H1 (cell line): ENCODE results near the gene DCAF15. TPM values are rescaled to one million over a fixed set of nuclear protein-coding genes. Genes with fewer than 3 reads are reported as not detected.
A peak's percentile ranks its signal among the peaks of the same experiment; 100 is the strongest.

ENCODE experiments used
- CTCF ChIA-PET: fragments of 300-600 bp; sonication (Branson Sonifier 250); formaldehyde crosslinking; loops from one replicate; lab custom pipeline; 2021; ENCODE audit not compliant: partially characterized antibody; lab: Charles Lee
- POLR2A ChIA-PET: fragments of 300-600 bp; sonication (Branson Sonifier 250); formaldehyde crosslinking; loops from one replicate; lab custom pipeline; 2021; ENCODE audit warnings: inconsistent platforms; ENCODE audit not compliant: partially characterized antibody; lab: Charles Lee
- DNase-seq, 2 experiments: peaks; one replicate each; pipeline versions ENCODE4 v3.0.0 to v3.0.0-alpha.2; 2010 to 2022; ENCODE audit warnings: low spot score in 2 of 2, low read depth in 1 of 2, mixed read lengths in 1 of 2
- FAIRE-seq: peaks from 2 replicates; lab custom pipeline; 2011; peaks lifted over from hg19 to GRCh38; lab: Jason Lieb, UNC
- H2AFZ ChIP-seq: 2 replicates; pipeline ENCODE4 v1.8.1; 2012; ENCODE audit warnings: low read length, inconsistent platforms
- H2AK5ac ChIP-seq: 2 replicates; pipeline ENCODE4 v1.6.1; 2013; ENCODE audit warnings: low read depth, low read length
- H2BK120ac ChIP-seq: replicated peaks from 2 replicates; pipeline ENCODE3; 2013; ENCODE audit warnings: low read depth, low read length, inconsistent platforms
- H2BK12ac ChIP-seq: 2 replicates; pipeline ENCODE4 v1.6.1; 2013; ENCODE audit warnings: low read depth, low read length
- H2BK15ac ChIP-seq: 2 replicates; pipeline ENCODE4 v1.6.1; 2013; ENCODE audit warnings: low read length
- H2BK20ac ChIP-seq: 2 replicates; pipeline ENCODE4 v1.6.1; 2013; ENCODE audit warnings: low read length
- H2BK5ac ChIP-seq: 2 replicates; pipeline ENCODE4 v1.6.1; 2013; ENCODE audit warnings: low read depth, low read length
- H3K14ac ChIP-seq: 2 replicates; pipeline ENCODE4 v1.6.1; 2013; ENCODE audit warnings: inconsistent platforms; ENCODE audit not compliant: insufficient read length
- H3K18ac ChIP-seq: 2 replicates; pipeline ENCODE4 v1.6.1; 2013; ENCODE audit warnings: low read length; ENCODE audit errors: extremely low read depth
- H3K23ac ChIP-seq: 2 replicates; pipeline ENCODE4 v1.6.1; 2013; ENCODE audit warnings: inconsistent platforms; ENCODE audit not compliant: insufficient read length
- H3K23me2 ChIP-seq: 2 replicates; pipeline ENCODE4 v1.6.1; 2013; ENCODE audit warnings: low read depth, low read length
- H3K27ac ChIP-seq: 2 replicates; pipeline ENCODE4 v1.6.1; 2011; ENCODE audit warnings: low read depth, low read length, inconsistent platforms
- H3K27me3 ChIP-seq, 4 experiments: replicated peaks in 1 of 4; 1 replicate in 1 of 4; 2 replicates in 3 of 4; pipeline versions ENCODE4 v1.6.1 to v1.8.1; 2011 to 2013; ENCODE audit warnings: low read length in 3 of 4, mild to moderate bottlenecking in 3 of 4, inconsistent platforms in 2 of 4, mixed read lengths in 2 of 4, moderate library complexity in 1 of 4; ENCODE audit not compliant: control insufficient read depth in 3 of 4, insufficient read depth in 3 of 4; ENCODE audit errors: extremely low read depth in 1 of 4
- H3K36me3 ChIP-seq, 4 experiments: 2 replicates each; pipeline versions ENCODE4 v1.6.1 to v1.8.1; 2011 to 2013; ENCODE audit warnings: mild to moderate bottlenecking in 4 of 4, low read length in 3 of 4, moderate library complexity in 2 of 4, control low read depth in 1 of 4, inconsistent platforms in 1 of 4; ENCODE audit not compliant: insufficient read depth in 4 of 4, control insufficient read depth in 2 of 4
- H3K4ac ChIP-seq: replicated peaks from 2 replicates; pipeline ENCODE3; 2013; ENCODE audit warnings: low read length, low read depth, mixed read lengths, inconsistent platforms; ENCODE audit not compliant: insufficient read length
- H3K4me1 ChIP-seq, 4 experiments: replicated peaks in 1 of 4; 1 replicate in 1 of 4; 2 replicates in 3 of 4; pipeline versions ENCODE4 v1.6.1 to v1.8.1; 2011 to 2013; ENCODE audit warnings: low read length in 3 of 4, inconsistent platforms in 2 of 4, mixed read lengths in 1 of 4; ENCODE audit not compliant: insufficient read depth in 4 of 4, control insufficient read depth in 3 of 4
- H3K4me2 ChIP-seq, 2 experiments: 2 replicates each; pipeline versions ENCODE4 v1.6.1 to v1.8.1; 2011 to 2013; ENCODE audit warnings: low read depth in 2 of 2, low read length in 2 of 2, control low read depth in 1 of 2, inconsistent platforms in 1 of 2, mild to moderate bottlenecking in 1 of 2; ENCODE audit not compliant: insufficient read depth in 1 of 2
- H3K4me3 ChIP-seq, 4 experiments: fragments of 200-600, 300-600 bp in 1 of 4; sonication (generic), shearing (Covaris generic), sonication (Bioruptor Twin) in 1 of 4; 2 replicates each; pipeline versions ENCODE4 v1.5.1 to v1.8.1; 2011 to 2016; ENCODE audit warnings: low read length in 4 of 4, low read depth in 3 of 4, control low read depth in 2 of 4, inconsistent platforms in 2 of 4, mild to moderate bottlenecking in 2 of 4, mixed read lengths in 1 of 4, moderate library complexity in 1 of 4; ENCODE audit not compliant: insufficient read depth in 2 of 4; ENCODE audit errors: extremely low read depth in 1 of 4
- H3K56ac ChIP-seq: replicated peaks from 2 replicates; pipeline ENCODE3; 2013; ENCODE audit warnings: low read depth, mild to moderate bottlenecking, mixed read lengths, low read length, inconsistent platforms; ENCODE audit not compliant: insufficient read length
- H3K79me1 ChIP-seq: 2 replicates; pipeline ENCODE4 v1.6.1; 2013; ENCODE audit warnings: low read depth, low read length, control low read depth
- H3K79me2 ChIP-seq, 2 experiments: 2 replicates each; pipeline versions ENCODE4 v1.6.1 to v1.8.1; 2012 to 2013; ENCODE audit warnings: low read length in 2 of 2, mild to moderate bottlenecking in 2 of 2, inconsistent platforms in 1 of 2; ENCODE audit not compliant: insufficient read depth in 2 of 2, control insufficient read depth in 1 of 2
- H3K9ac ChIP-seq, 4 experiments: replicated peaks in 1 of 4; 1 replicate in 1 of 4; 2 replicates in 3 of 4; pipeline versions ENCODE4 v1.6.1 to v1.8.1; 2011 to 2013; ENCODE audit warnings: low read depth in 3 of 4, low read length in 3 of 4, control low read depth in 2 of 4, mild to moderate bottlenecking in 2 of 4, moderate library complexity in 2 of 4, inconsistent platforms in 1 of 4; ENCODE audit errors: extremely low read depth in 1 of 4
- H3K9me3 ChIP-seq, 2 experiments: 2 replicates each; pipeline versions ENCODE4 v1.6.1 to v1.8.1; 2012 to 2013; ENCODE audit warnings: mild to moderate bottlenecking in 2 of 2, moderate library complexity in 2 of 2, control low read depth in 1 of 2, inconsistent platforms in 1 of 2, low read depth in 1 of 2, low read length in 1 of 2, mixed read lengths in 1 of 2; ENCODE audit not compliant: insufficient read depth in 2 of 2
- H4K20me1 ChIP-seq, 2 experiments: replicated peaks in 1 of 2; 2 replicates each; pipeline versions ENCODE3 to v1.8.1; 2011 to 2013; ENCODE audit warnings: inconsistent platforms in 2 of 2, low read length in 2 of 2, mild to moderate bottlenecking in 1 of 2; ENCODE audit not compliant: insufficient read depth in 2 of 2, control insufficient read depth in 1 of 2
- H4K5ac ChIP-seq: 2 replicates; pipeline ENCODE4 v1.6.1; 2013; ENCODE audit warnings: low read length, low read depth, mixed read lengths, inconsistent platforms; ENCODE audit not compliant: insufficient read length
- H4K8ac ChIP-seq: 2 replicates; pipeline ENCODE4 v1.8.0; 2013; ENCODE audit warnings: mild to moderate bottlenecking, moderate library complexity, low read length, inconsistent platforms; ENCODE audit not compliant: insufficient read depth; ENCODE audit errors: extremely low read depth
- H4K91ac ChIP-seq: replicated peaks from 2 replicates; pipeline ENCODE3; 2013; ENCODE audit warnings: low read length, mixed read lengths, inconsistent platforms; ENCODE audit not compliant: insufficient read length
- WGBS, 2 experiments: shearing (Covaris generic) in 1 of 2; methylation state at CpG; one replicate each; pipeline versions ENCODE4 v1.1.6 to v1.1.7; 2013 to 2015; ENCODE audit warnings: low lambda C conversion rate in 2 of 2, mixed read lengths in 2 of 2, inconsistent platforms in 1 of 2, low coverage in 1 of 2, missing lambda C conversion rate in 1 of 2; ENCODE audit not compliant: insufficient replicate concordance in 2 of 2, insufficient coverage in 1 of 2, insufficient read length in 1 of 2; ENCODE audit errors: extremely low coverage in 1 of 2, missing lambda C conversion rate in 1 of 2; 5-methylcytosine and 5-hydroxymethylcytosine counted together
- polyA plus RNA-seq, 7 experiments: library from polyadenylated mRNA; depleted of rRNA in 3 of 7; stranded (reverse) in 5 of 7; unstranded in 2 of 7; fragments of >200 nt in 5 of 7; fragments of 200-250 nt in 2 of 7; gene quantifications; 1 replicate in 5 of 7; 2 replicates in 1 of 7; 4 replicates in 1 of 7; pipeline versions ENCODE4 v1.2.1 to v1.2.3, GENCODE V29; 2011 to 2013; ENCODE audit warnings: missing spikeins in 2 of 7, mixed read lengths in 2 of 7
- total RNA-seq: library from RNA; stranded (reverse); fragmentation: NEBNext Ultra II Directional; extraction: Animal tissue kit (Norgen Biotek cat#: 25700); gene quantifications from 2 replicates; pipeline ENCODE4 v1.2.1, GENCODE V29; 2021

DCAF15 gene
- total and polyA plus RNA-seq, 2 of the 8 experiments (the other 6 are each of a cell fraction or from before 2014, with no cell fraction given) = 68.7 to 80.8 TPM

DNA sequence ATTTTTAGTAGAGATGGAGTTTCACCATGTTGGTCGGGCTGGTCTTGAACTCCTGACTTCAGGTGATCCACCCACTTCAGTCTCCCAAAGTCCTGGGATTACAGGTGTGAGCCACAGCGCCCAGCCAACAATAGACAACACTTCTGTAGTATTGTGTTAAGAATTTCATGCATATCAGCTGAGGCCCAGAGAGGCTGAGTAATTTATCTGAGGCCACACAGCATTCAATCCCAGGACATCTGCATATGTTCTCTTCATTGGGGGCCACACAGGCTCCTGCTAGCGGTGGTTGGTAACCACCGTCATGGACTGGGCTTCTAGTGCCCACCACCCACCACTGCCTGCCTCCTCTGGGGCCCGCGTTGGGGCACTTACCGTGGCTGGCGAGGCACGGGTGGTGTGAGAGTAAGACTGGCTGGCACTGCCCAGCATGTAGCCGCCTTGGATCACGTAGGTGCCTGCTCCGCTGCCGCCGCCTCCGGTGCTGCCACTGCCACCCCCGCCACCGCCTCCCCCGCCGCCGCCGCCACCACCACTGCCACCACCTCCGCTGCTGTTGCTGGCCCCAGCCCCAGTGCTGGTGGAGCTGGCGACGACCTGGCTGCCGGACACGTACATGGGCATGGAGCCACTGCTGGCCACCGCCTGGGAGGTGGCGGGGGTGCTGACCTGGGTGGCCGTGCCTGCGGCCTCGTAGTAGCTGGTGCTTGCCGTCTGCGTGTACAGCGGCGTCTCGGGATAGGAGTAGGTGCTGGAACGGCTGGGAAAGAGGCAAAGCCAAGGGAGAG is 20.3 kb downstream of the DCAF15 start:
- no peak overlapping the region for H2AFZ ChIP-seq
- no peaks in the 10 kb centered on the region for H3K27me3 ChIP-seq
- no peak overlapping the region for H3K27ac ChIP-seq
- H3K23me2 ChIP-seq = 0 out of 2 replicates have a peak, but pooled peaks cover 2% of the 10 kb centered on the region
- DNase-seq = no peak
- no peak overlapping the region for H2AK5ac ChIP-seq
- H2BK12ac ChIP-seq = 0 out of 2 replicates have a peak overlapping the region, but pooled peaks have one; percentile 17
- FAIRE-seq = no peak
- H4K5ac ChIP-seq = no peak overlapping the region
- no peak overlapping the region for H3K9ac ChIP-seq
- no peak overlapping the region for H4K91ac ChIP-seq
- H4K8ac ChIP-seq = no peak overlapping the region
- no peaks in the 10 kb centered on the region for H3K79me1 ChIP-seq
- no peak overlapping the region for H3K4me2 ChIP-seq
- peaks cover 0 to 3% (median 0%) of the 10 kb centered on the region in 4 experiments; a peak in 1 of 7 replicates for H3K4me1 ChIP-seq
- no peak overlapping the region for H3K14ac ChIP-seq
- H3K23ac ChIP-seq = no peak overlapping the region
- no peak overlapping the region for H2BK15ac ChIP-seq
- H3K36me3 ChIP-seq = peaks cover 0 to 17% (median 11%) of the 10 kb centered on the region in 4 experiments; a peak in 5 of 8 replicates
- H3K79me2 ChIP-seq = no peaks in the 10 kb centered on the region
- H2BK5ac ChIP-seq = no peak overlapping the region
- POLR2A ChIA-PET = interaction anchor here (0.6 to 4.9 kb wide), 7 partner anchors 11 to 43 kb away, joined by 3 to 44 read pairs (median 3); no protein-coding TSS in a partner anchor
- no peak overlapping the region for H2BK20ac ChIP-seq
- no peak overlapping the region for H3K56ac ChIP-seq
- no peak overlapping the region for H2BK120ac ChIP-seq
- H3K9me3 ChIP-seq = no peaks in the 10 kb centered on the region
- no peak overlapping the region for H3K4ac ChIP-seq
- H3K18ac ChIP-seq = no peak overlapping the region
- CTCF ChIA-PET = interaction anchor here (1.2 to 10.3 kb wide), 6 partner anchors 13 to 100 kb away, joined by 3 to 77 read pairs (median 6); partner anchors contain the start of gene MISP3
- H4K20me1 ChIP-seq = no peaks in the 10 kb centered on the region
- H3K4me3 ChIP-seq = no peak overlapping the region
- 90% methylated on average over 27 of the region's 37 CpGs; no CpG with 5 or more reads in 1 of the 2 experiments for WGBS, 2 experiments
